ENCODE measurements around the gene PATJ.

GRCh38 chr1:62184336-62184735, 442.1 kb downstream of the PATJ start:
- TF ChIP-seq EZH2 (IDR thresholded peaks at IDR 0.05; ENCODE audit: low read length, unreplicated experiment) = no peak
- no peak for TF ChIP-seq CTCF (conservative IDR thresholded peaks at IDR 0.05; ENCODE audit: low read depth, low read length)
